Pulmonary artery endothelial cell (primary cell): ENCODE data around the gene STXBP3. TPM values are rescaled to one million over a fixed set of nuclear protein-coding genes. Genes with fewer than 3 reads are reported as not detected.

Experiments used
- DNase-seq: peaks from one replicate; pipeline ENCODE4 v3.0.0-alpha.2; 2011; ENCODE audit warnings: low read depth, low spot score
- total RNA-seq: library from RNA; depleted of rRNA; stranded (reverse); fragments of >200 nt; gene quantifications from 2 replicates; pipeline ENCODE4 v1.2.3, GENCODE V29; 2014

STXBP3 gene
- total RNA-seq, 1 donor from 2014 or later = 42.1 TPM

- DNase-seq = no peak
These were observed 52.5 kb downstream of the STXBP3 start for GRCh38 chr1:108799001-108799400.

- no peak for DNase-seq
These were observed 54.6 kb downstream of the STXBP3 start for GRCh38 chr1:108801101-108801500.

GRCh38 chr1:108803548-108803947 is 57.1 kb downstream of the STXBP3 start:
- no peak for DNase-seq

- no peak for DNase-seq
These were observed 62.0 kb downstream of the STXBP3 start for GRCh38 chr1:108808438-108808837.

GRCh38 chr1:108811611-108812010 is 65.1 kb downstream of the STXBP3 start:
- no peak for DNase-seq

GRCh38 chr1:108813326-108813725 is 66.9 kb downstream of the STXBP3 start:
- DNase-seq = no peak

GRCh38 chr1:108814343-108815125 is 68.1 kb downstream of the STXBP3 start:
- DNase-seq = no peak

- no peak for DNase-seq
These were observed 69.1 kb downstream of the STXBP3 start for GRCh38 chr1:108815566-108815965.

- DNase-seq = peak; percentile 91
These were observed 69.8 kb downstream of the STXBP3 start for GRCh38 chr1:108816049-108816893.

- no peak for DNase-seq
These were observed 70.5 kb downstream of the STXBP3 start for GRCh38 chr1:108817016-108817415.

GRCh38 chr1:108817811-108818210 is 71.3 kb downstream of the STXBP3 start:
- no peak for DNase-seq

- no peak for DNase-seq
These were observed 73.4 kb downstream of the STXBP3 start for GRCh38 chr1:108819878-108820277.

- DNase-seq = no peak
These were observed 77.2 kb downstream of the STXBP3 start for GRCh38 chr1:108823632-108824031.

- DNase-seq = no peak
These were observed 77.6 kb downstream of the STXBP3 start for GRCh38 chr1:108824051-108824450.

GRCh38 chr1:108826081-108826635 is 79.7 kb downstream of the STXBP3 start:
- no peak for DNase-seq

GRCh38 chr1:108828074-108828961 is 81.8 kb downstream of the STXBP3 start:
- DNase-seq = no peak

- DNase-seq = no peak
These were observed 83.0 kb downstream of the STXBP3 start for GRCh38 chr1:108829498-108829916.

GRCh38 chr1:108830119-108831008 is 83.9 kb downstream of the STXBP3 start:
- peak; percentile 87 for DNase-seq

GRCh38 chr1:108831225-108831624 is 84.8 kb downstream of the STXBP3 start:
- DNase-seq = peak; percentile 81

- no peak for DNase-seq
These were observed 86.5 kb downstream of the STXBP3 start for GRCh38 chr1:108832929-108833328.
